ENCODE results near the gene SMO. TPM values are rescaled to one million over a fixed set of nuclear protein-coding genes. Genes with fewer than 3 reads are reported as not detected.

The SMO gene
- total RNA-seq, 1 experiment from 2014 or later: 12.8 TPM

GRCh38 chr7:129252128-129252527 is 63.7 kb downstream of the SMO start:
- Histone ChIP-seq H3K27ac (ENCODE audit: low read depth, low read length) (no peak overlapping the region), H3K4me2 (ENCODE audit: low read length) (no peak overlapping the region), H3K9me2 (ENCODE audit: insufficient read depth) (no peaks in the 10 kb centered on the region), H3K79me2 (ENCODE audit: insufficient read depth, low read length) (no peaks in the 10 kb centered on the region), H3K4me3 (replicated peaks in 1 of 2; ENCODE audit: low read depth in 1 of 2, low read length in 2 of 2) (no peak overlapping the region), H3K9ac (ENCODE audit: low read length) (no peak overlapping the region), H3K9me3 (ENCODE audit: control insufficient read depth in 1 of 2, insufficient read depth in 1 of 2, low read depth in 1 of 2, low read length in 2 of 2) (no peaks in the 10 kb centered on the region), H3K27me3 (ENCODE audit: insufficient read depth, low read length) (no peaks in the 10 kb centered on the region), H3K36me3 (ENCODE audit: control insufficient read depth in 1 of 2, insufficient read depth in 2 of 2, low read length in 2 of 2) (no peaks in the 10 kb centered on the region), H3K4me1 (ENCODE audit: control insufficient read depth in 1 of 2, insufficient read depth in 2 of 2, low read length in 2 of 2) (no peaks in the 10 kb centered on the region), H2AFZ (ENCODE audit: low read depth, low read length, poor library complexity, severe bottlenecking) (no peak overlapping the region), H4K20me1 (ENCODE audit: insufficient read depth) (no peaks in the 10 kb centered on the region)
- no peak for ATAC-seq
- ChIA-PET CTCF (no interaction called here), RAD21 (ENCODE audit: low non-redundant PET in 1 of 2, low total read pairs in 2 of 2, uncharacterized antibody in 2 of 2, unreplicated experiment in 2 of 2) (interaction anchor here in 1 of 2 experiments (0.6 kb wide), 1 partner anchor 10 kb away, joined by 3 read pairs; no protein-coding TSS in a partner anchor), POLR2A (no interaction called here)
- BruUV-seq (replicated peaks): no TSS peak
- TF ChIP-seq CTCF (IDR thresholded peaks at IDR 0.05 in 2 of 3, conservative IDR thresholded peaks at IDR 0.05 in 1 of 3; ENCODE audit: borderline replicate concordance in 1 of 3, insufficient read depth in 1 of 3, low read depth in 2 of 3, low read length in 2 of 3): no peak
- TF ChIP-seq YY1 (IDR thresholded peaks at IDR 0.05; ENCODE audit: extremely low read depth, insufficient replicate concordance, low read depth, low read length): no peak
- no peak for TF ChIP-seq SIN3A (IDR thresholded peaks at IDR 0.05; ENCODE audit: low read depth)
- TF ChIP-seq ZNF274 (IDR thresholded peaks at IDR 0.05; ENCODE audit: low read depth, low read length): no peak
- no peak for TF ChIP-seq ATF3 (IDR thresholded peaks at IDR 0.05)
- no peak for TF ChIP-seq ZBTB33 (IDR thresholded peaks at IDR 0.05; ENCODE audit: extremely low read depth, insufficient replicate concordance, low read length)
- no peak for TF ChIP-seq CEBPB (IDR thresholded peaks at IDR 0.05; ENCODE audit: low read depth)
- TF ChIP-seq POLR2A (IDR thresholded peaks at IDR 0.05; ENCODE audit: borderline replicate concordance, extremely low read depth, insufficient read depth, insufficient read length): no peak
- no peak for TF ChIP-seq REST (IDR thresholded peaks at IDR 0.05; ENCODE audit: low read depth)
- no peak for TF ChIP-seq SP1 (IDR thresholded peaks at IDR 0.05; ENCODE audit: low read depth)
- TF ChIP-seq EZH2phosphoT487 (IDR thresholded peaks at IDR 0.05; ENCODE audit: borderline replicate concordance): no peak
- no peak for TF ChIP-seq JUND (IDR thresholded peaks at IDR 0.05)
- TF ChIP-seq RAD21 (IDR thresholded peaks at IDR 0.05; ENCODE audit: low read depth): no peak
- TF ChIP-seq ELF1 (IDR thresholded peaks at IDR 0.05; ENCODE audit: borderline replicate concordance, low read depth): no peak
- TF ChIP-seq MAX (IDR thresholded peaks at IDR 0.05): no peak
- TF ChIP-seq CBX3 (IDR thresholded peaks at IDR 0.05; ENCODE audit: low read depth): no peak
- no peak for TF ChIP-seq EZH2 (IDR thresholded peaks at IDR 0.05)
- TF ChIP-seq POLR2AphosphoS5 (IDR thresholded peaks at IDR 0.05; ENCODE audit: low read depth, low read length): no peak
- no peak for DNase-seq (ENCODE audit: low read depth, low spot score)
- intact Hi-C loops (cut with micrococcal nuclease): no loop called here
